ENCODE data around the gene HS6ST1. TPM values are rescaled to one million over a fixed set of nuclear protein-coding genes. Genes with fewer than 3 reads are reported as not detected.
A peak's percentile ranks its signal among the peaks of the same experiment; 100 is the strongest.

HS6ST1 gene
- total and polyA plus RNA-seq, 7 donors, result 12.0 to 27.4 (median 17.1) TPM

- no peak for TF ChIP-seq CTCF (IDR thresholded peaks at IDR 0.05)
- no peak for TF ChIP-seq POLR2AphosphoS5 (IDR thresholded peaks at IDR 0.05)
- no peak for TF ChIP-seq POLR2A (IDR thresholded peaks at IDR 0.05)
- TF ChIP-seq EP300 (IDR thresholded peaks at IDR 0.05), result no peak
Observed at GRCh38 chr2:128301021-128301420, 17.6 kb downstream of the HS6ST1 start.

GRCh38 chr2:128300151-128301020, 18.3 kb downstream of the HS6ST1 start:
- H3K9me3 ChIP-seq, result no peaks in the 10 kb centered on the region
- H3K4me1 ChIP-seq, result peaks cover 0 to 71% (median 46%) of the 10 kb centered on the region in 4 donors
- TF ChIP-seq POLR2AphosphoS5 (IDR thresholded peaks at IDR 0.05) (no peak), EP300 (IDR thresholded peaks at IDR 0.05) (no peak), POLR2A (IDR thresholded peaks at IDR 0.05) (no peak), CTCF (IDR thresholded peaks at IDR 0.05) (no peak)
- no peak for DNase-seq
- whole genome bisulfite sequencing, 2 donors, result 88 to 89% methylated on average over 23 of the region's 23 CpGs
- peak overlapping the region in 3 of 4 donors; percentile 78 to 93 (median 89) for H3K27ac ChIP-seq
- H3K36me3 ChIP-seq, result no peaks in the 10 kb centered on the region
- H3K27me3 ChIP-seq, result no peaks in the 10 kb centered on the region
- intact Hi-C loops (cut with DNase I), result no loop called here
- no peak overlapping the region for H3K4me3 ChIP-seq

More at GRCh38 chr2:128301021-128301420, 17.6 kb downstream of the HS6ST1 start:
- Histone ChIP-seq H3K4me3 (no peak overlapping the region), H3K36me3 (no peaks in the 10 kb centered on the region), H3K27ac (peak overlapping the region; percentile 55 to 93 (median 84)), H3K27me3 (no peaks in the 10 kb centered on the region), H3K9me3 (no peaks in the 10 kb centered on the region), H3K4me1 (peaks cover 0 to 75% (median 53%) of the 10 kb centered on the region in 4 donors)
- 87 to 91% methylated on average over 8 of the region's 8 CpGs for WGBS, 2 donors
- no peak for DNase-seq
- intact Hi-C loops (cut with DNase I), result no loop called here

- 93 to 95% methylated on average over 11 of the region's 11 CpGs for WGBS, 2 donors
- no peak for DNase-seq
- H3K36me3 ChIP-seq, result no peaks in the 10 kb centered on the region
- H3K4me3 ChIP-seq, result no peak overlapping the region
- intact Hi-C loops (cut with DNase I), result no loop called here
- H3K9me3 ChIP-seq, result no peaks in the 10 kb centered on the region
- no peaks in the 10 kb centered on the region for H3K27me3 ChIP-seq
- H3K27ac ChIP-seq, result peak overlapping the region in 1 of 4 donors; percentile 89
- H3K4me1 ChIP-seq, result peaks cover 0 to 66% (median 39%) of the 10 kb centered on the region in 4 donors
- no peak for TF ChIP-seq CTCF (IDR thresholded peaks at IDR 0.05)
Observed at GRCh38 chr2:128299628-128300027, 19.0 kb downstream of the HS6ST1 start.

GRCh38 chr2:128298846-128299507, 19.7 kb downstream of the HS6ST1 start:
- H3K9me3 ChIP-seq, result no peaks in the 10 kb centered on the region
- no peak overlapping the region for H3K27ac ChIP-seq
- 91 to 92% methylated on average over 16 of the region's 16 CpGs for WGBS, 2 donors
- no peak overlapping the region for H3K4me3 ChIP-seq
- no peak for DNase-seq
- H3K4me1 ChIP-seq, result peaks cover 0 to 62% (median 34%) of the 10 kb centered on the region in 4 donors
- H3K36me3 ChIP-seq, result no peaks in the 10 kb centered on the region
- intact Hi-C loops (cut with DNase I), result no loop called here
- TF ChIP-seq POLR2A (IDR thresholded peaks at IDR 0.05) (no peak), CTCF (IDR thresholded peaks at IDR 0.05) (no peak), POLR2AphosphoS5 (IDR thresholded peaks at IDR 0.05) (no peak), EP300 (IDR thresholded peaks at IDR 0.05) (no peak)
- H3K27me3 ChIP-seq, result no peaks in the 10 kb centered on the region
